ENCODE data around the gene HIVEP2.

The HIVEP2 gene

GRCh38 chr6:142786476-142786875, 158.5 kb downstream of the HIVEP2 start:
- Histone ChIP-seq H3K79me2 (ENCODE audit: insufficient read depth, low read depth) (no peaks in the 10 kb centered on the region), H3K27me3 (ENCODE audit: insufficient read depth, low read depth) (no peaks in the 10 kb centered on the region), H2AFZ (ENCODE audit: low read depth) (no peak overlapping the region), H3K9ac (no peak overlapping the region), H4K20me1 (ENCODE audit: insufficient read depth) (no peaks in the 10 kb centered on the region), H3K36me3 (ENCODE audit: insufficient read depth) (no peaks in the 10 kb centered on the region), H3K4me1 (ENCODE audit: low read depth, poor library complexity, severe bottlenecking) (no peaks in the 10 kb centered on the region), H3K4me3 (IDR thresholded peaks at IDR 0.05; ENCODE audit: insufficient read depth, low read depth, low read length) (no peak overlapping the region), H3K4me2 (no peak overlapping the region), H3K27ac (no peak overlapping the region)
- TF ChIP-seq, protein P1, sequence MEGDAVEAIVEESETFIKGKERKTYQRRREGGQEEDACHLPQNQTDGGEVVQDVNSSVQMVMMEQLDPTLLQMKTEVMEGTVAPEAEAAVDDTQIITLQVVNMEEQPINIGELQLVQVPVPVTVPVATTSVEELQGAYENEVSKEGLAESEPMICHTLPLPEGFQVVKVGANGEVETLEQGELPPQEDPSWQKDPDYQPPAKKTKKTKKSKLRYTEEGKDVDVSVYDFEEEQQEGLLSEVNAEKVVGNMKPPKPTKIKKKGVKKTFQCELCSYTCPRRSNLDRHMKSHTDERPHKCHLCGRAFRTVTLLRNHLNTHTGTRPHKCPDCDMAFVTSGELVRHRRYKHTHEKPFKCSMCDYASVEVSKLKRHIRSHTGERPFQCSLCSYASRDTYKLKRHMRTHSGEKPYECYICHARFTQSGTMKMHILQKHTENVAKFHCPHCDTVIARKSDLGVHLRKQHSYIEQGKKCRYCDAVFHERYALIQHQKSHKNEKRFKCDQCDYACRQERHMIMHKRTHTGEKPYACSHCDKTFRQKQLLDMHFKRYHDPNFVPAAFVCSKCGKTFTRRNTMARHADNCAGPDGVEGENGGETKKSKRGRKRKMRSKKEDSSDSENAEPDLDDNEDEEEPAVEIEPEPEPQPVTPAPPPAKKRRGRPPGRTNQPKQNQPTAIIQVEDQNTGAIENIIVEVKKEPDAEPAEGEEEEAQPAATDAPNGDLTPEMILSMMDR (conservative IDR thresholded peaks at IDR 0.05; ENCODE audit: low read depth, low read length): no peak

- no peak overlapping the region for H3K4me3 ChIP-seq (IDR thresholded peaks at IDR 0.05; ENCODE audit: insufficient read depth, low read depth, low read length)
- no peaks in the 10 kb centered on the region for H3K27me3 ChIP-seq (ENCODE audit: insufficient read depth, low read depth)
- no peaks in the 10 kb centered on the region for H4K20me1 ChIP-seq (ENCODE audit: insufficient read depth)
- H3K36me3 ChIP-seq (ENCODE audit: insufficient read depth): no peaks in the 10 kb centered on the region
- no peak overlapping the region for H3K9ac ChIP-seq
- no peak overlapping the region for H3K4me2 ChIP-seq
- H3K27ac ChIP-seq: no peak overlapping the region
- TF ChIP-seq, protein P1 (conservative IDR thresholded peaks at IDR 0.05; ENCODE audit: low read depth, low read length): no peak
- no peaks in the 10 kb centered on the region for H3K79me2 ChIP-seq (ENCODE audit: insufficient read depth, low read depth)
- H2AFZ ChIP-seq (ENCODE audit: low read depth): no peak overlapping the region
- peaks cover 4% of the 10 kb centered on the region for H3K4me1 ChIP-seq (ENCODE audit: low read depth, poor library complexity, severe bottlenecking)
Observed at GRCh38 chr6:142784344-142784743, 160.6 kb downstream of the HIVEP2 start.

- H3K4me2 ChIP-seq: no peak overlapping the region
- peaks cover 4% of the 10 kb centered on the region for H3K4me1 ChIP-seq (ENCODE audit: low read depth, poor library complexity, severe bottlenecking)
- no peak overlapping the region for H3K9ac ChIP-seq
- H3K4me3 ChIP-seq (IDR thresholded peaks at IDR 0.05; ENCODE audit: insufficient read depth, low read depth, low read length): no peak overlapping the region
- no peaks in the 10 kb centered on the region for H3K79me2 ChIP-seq (ENCODE audit: insufficient read depth, low read depth)
- H3K36me3 ChIP-seq (ENCODE audit: insufficient read depth): no peaks in the 10 kb centered on the region
- TF ChIP-seq, protein P1 (conservative IDR thresholded peaks at IDR 0.05; ENCODE audit: low read depth, low read length): no peak
- no peaks in the 10 kb centered on the region for H3K27me3 ChIP-seq (ENCODE audit: insufficient read depth, low read depth)
- H2AFZ ChIP-seq (ENCODE audit: low read depth): no peak overlapping the region
- no peak overlapping the region for H3K27ac ChIP-seq
- H4K20me1 ChIP-seq (ENCODE audit: insufficient read depth): no peaks in the 10 kb centered on the region
Observed at GRCh38 chr6:142783499-142783898, 161.5 kb downstream of the HIVEP2 start.

DNA sequence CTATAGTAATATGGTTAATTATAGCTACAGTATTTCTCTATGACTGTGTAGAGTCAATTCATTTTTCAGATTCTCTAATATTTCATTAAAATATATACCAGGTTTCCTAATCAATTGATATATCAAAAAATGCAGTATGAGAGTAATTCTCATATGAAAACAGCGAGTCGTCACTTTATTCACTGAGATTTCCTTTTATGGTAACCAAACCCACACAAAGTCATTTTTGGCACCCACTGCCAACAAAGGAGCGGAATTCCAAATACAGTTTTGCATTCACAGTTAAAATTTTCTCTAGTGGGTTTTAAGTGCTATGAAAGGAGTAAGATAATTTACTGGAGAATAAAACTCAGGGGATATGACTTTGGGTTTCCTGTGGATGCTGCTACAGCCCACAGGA, 163.8 kb downstream of the HIVEP2 start:
- Histone ChIP-seq H2AFZ (ENCODE audit: low read depth) (no peak overlapping the region), H3K79me2 (ENCODE audit: insufficient read depth, low read depth) (no peaks in the 10 kb centered on the region), H3K27me3 (ENCODE audit: insufficient read depth, low read depth) (no peaks in the 10 kb centered on the region), H3K27ac (no peak overlapping the region), H3K36me3 (ENCODE audit: insufficient read depth) (no peaks in the 10 kb centered on the region), H4K20me1 (ENCODE audit: insufficient read depth) (no peaks in the 10 kb centered on the region), H3K4me1 (ENCODE audit: low read depth, poor library complexity, severe bottlenecking) (peaks cover 4% of the 10 kb centered on the region), H3K9ac (no peak overlapping the region), H3K4me3 (IDR thresholded peaks at IDR 0.05; ENCODE audit: insufficient read depth, low read depth, low read length) (no peak overlapping the region), H3K4me2 (no peak overlapping the region)
- TF ChIP-seq, protein P1 (conservative IDR thresholded peaks at IDR 0.05; ENCODE audit: low read depth, low read length): no peak

Data from KMS-11 (cell line).